Astrocyte (in vitro differentiated cells and primary cell): ENCODE data around the gene ZC3HAV1. TPM values are rescaled to one million over a fixed set of nuclear protein-coding genes. Genes with fewer than 3 reads are reported as not detected.

ENCODE experiments used
- DNase-seq: peaks from one replicate; pipeline ENCODE4 v3.0.0-alpha.2; 2010; ENCODE audit warnings: low read depth
- FAIRE-seq: peaks from 2 replicates; lab custom pipeline; 2011; peaks lifted over from hg19 to GRCh38; lab: Jason Lieb, UNC
- H2AFZ ChIP-seq: 2 replicates; pipeline ENCODE4 v1.6.0; 2012; ENCODE audit warnings: low read depth, low read length, inconsistent platforms
- H3K27ac ChIP-seq: 2 replicates; pipeline ENCODE4 v1.5.1; 2011; ENCODE audit warnings: low read depth, low read length, inconsistent platforms
- H3K27me3 ChIP-seq: 2 replicates; pipeline ENCODE4 v1.6.0; 2011; ENCODE audit warnings: low read length, inconsistent platforms; ENCODE audit not compliant: insufficient read depth
- H3K36me3 ChIP-seq: 2 replicates; pipeline ENCODE4 v1.5.1; 2011; ENCODE audit warnings: low read length, inconsistent platforms; ENCODE audit not compliant: insufficient read depth
- H3K4me1 ChIP-seq: 2 replicates; pipeline ENCODE4 v1.5.1; 2011; ENCODE audit warnings: low read length, inconsistent platforms; ENCODE audit not compliant: insufficient read depth
- H3K4me2 ChIP-seq: 2 replicates; pipeline ENCODE4 v1.6.0; 2012; ENCODE audit warnings: low read length, inconsistent platforms
- H3K4me3 ChIP-seq: 2 replicates; pipeline ENCODE4 v1.5.1; 2011; ENCODE audit warnings: low read depth, mild to moderate bottlenecking, low read length, inconsistent platforms; ENCODE audit not compliant: insufficient read depth
- H3K79me2 ChIP-seq: 2 replicates; pipeline ENCODE4 v1.6.0; 2012; ENCODE audit warnings: mild to moderate bottlenecking, low read length, inconsistent platforms; ENCODE audit not compliant: insufficient read depth
- H3K9ac ChIP-seq: 2 replicates; pipeline ENCODE4 v1.6.0; 2012; ENCODE audit warnings: mild to moderate bottlenecking, low read length, inconsistent platforms
- H3K9me3 ChIP-seq: 2 replicates; pipeline ENCODE4 v1.5.1; 2012; ENCODE audit warnings: low read depth, mild to moderate bottlenecking, low read length, inconsistent platforms; ENCODE audit not compliant: insufficient read depth
- H4K20me1 ChIP-seq: 2 replicates; pipeline ENCODE4 v1.6.0; 2012; ENCODE audit warnings: low read length, inconsistent platforms; ENCODE audit not compliant: insufficient read depth
- H3K27ac Mint-ChIP-seq: one replicate; pipeline ENCODE4 v1.8.0; 2021; ENCODE audit warnings: mild to moderate bottlenecking, mixed read lengths; ENCODE audit not compliant: unreplicated experiment
- H3K27me3 Mint-ChIP-seq: one replicate; pipeline ENCODE4 v1.8.0; 2021; ENCODE audit warnings: low read depth, mixed read lengths; ENCODE audit not compliant: unreplicated experiment
- H3K36me3 Mint-ChIP-seq: one replicate; pipeline ENCODE4 v1.8.0; 2021; ENCODE audit warnings: low read depth, mixed read lengths; ENCODE audit not compliant: unreplicated experiment
- H3K4me1 Mint-ChIP-seq: one replicate; pipeline ENCODE4 v1.8.0; 2021; ENCODE audit warnings: low read depth, mixed read lengths; ENCODE audit not compliant: unreplicated experiment
- H3K4me3 Mint-ChIP-seq: one replicate; pipeline ENCODE4 v1.8.0; 2021; ENCODE audit warnings: mild to moderate bottlenecking, moderate library complexity, mixed read lengths; ENCODE audit not compliant: unreplicated experiment
- H3K9me3 Mint-ChIP-seq: one replicate; pipeline ENCODE4 v1.8.0; 2021; ENCODE audit warnings: mild to moderate bottlenecking, mixed read lengths; ENCODE audit not compliant: unreplicated experiment
- EZH2 ChIP-seq: IDR thresholded peaks from 2 replicates; pipeline ENCODE4 v1.6.1; 2012; ENCODE audit warnings: mild to moderate bottlenecking, low read length, inconsistent platforms; ENCODE audit not compliant: insufficient read depth
- total RNA-seq: library from RNA; stranded (reverse); gene quantifications from 2 replicates; pipeline ENCODE4 v1.2.1, GENCODE V29; 2021
- TF ChIP-seq, protein P1 (sequence below): IDR thresholded peaks from 2 replicates; pipeline ENCODE4 v1.5.1; 2011; ENCODE audit warnings: low read depth, mild to moderate bottlenecking, inconsistent platforms, low read length, moderate library complexity; ENCODE audit not compliant: insufficient read depth

The ZC3HAV1 gene
- total RNA-seq, 1 donor from 2014 or later = 63.8 TPM

DNA sequence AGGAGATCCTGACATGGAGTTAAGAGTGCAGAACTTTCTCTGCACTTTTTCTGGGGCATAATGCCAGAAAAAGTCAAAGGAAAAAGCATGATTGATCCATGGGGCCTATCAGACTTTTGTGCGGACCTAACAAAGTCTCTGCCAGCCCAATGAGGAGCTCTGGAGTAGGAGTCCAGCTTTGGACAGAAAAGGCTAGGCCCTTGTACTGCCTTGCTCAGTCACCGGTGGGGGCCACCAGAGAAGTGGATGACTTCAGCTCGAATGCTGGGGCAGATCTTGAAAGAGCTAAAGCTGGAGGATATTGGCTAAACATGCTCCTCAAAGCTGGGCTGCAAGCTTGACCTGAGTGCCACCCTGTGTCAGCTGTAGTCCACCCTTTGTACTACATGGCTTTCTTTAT is 2.8 kb upstream of the ZC3HAV1 start:
- TF ChIP-seq, protein P1, sequence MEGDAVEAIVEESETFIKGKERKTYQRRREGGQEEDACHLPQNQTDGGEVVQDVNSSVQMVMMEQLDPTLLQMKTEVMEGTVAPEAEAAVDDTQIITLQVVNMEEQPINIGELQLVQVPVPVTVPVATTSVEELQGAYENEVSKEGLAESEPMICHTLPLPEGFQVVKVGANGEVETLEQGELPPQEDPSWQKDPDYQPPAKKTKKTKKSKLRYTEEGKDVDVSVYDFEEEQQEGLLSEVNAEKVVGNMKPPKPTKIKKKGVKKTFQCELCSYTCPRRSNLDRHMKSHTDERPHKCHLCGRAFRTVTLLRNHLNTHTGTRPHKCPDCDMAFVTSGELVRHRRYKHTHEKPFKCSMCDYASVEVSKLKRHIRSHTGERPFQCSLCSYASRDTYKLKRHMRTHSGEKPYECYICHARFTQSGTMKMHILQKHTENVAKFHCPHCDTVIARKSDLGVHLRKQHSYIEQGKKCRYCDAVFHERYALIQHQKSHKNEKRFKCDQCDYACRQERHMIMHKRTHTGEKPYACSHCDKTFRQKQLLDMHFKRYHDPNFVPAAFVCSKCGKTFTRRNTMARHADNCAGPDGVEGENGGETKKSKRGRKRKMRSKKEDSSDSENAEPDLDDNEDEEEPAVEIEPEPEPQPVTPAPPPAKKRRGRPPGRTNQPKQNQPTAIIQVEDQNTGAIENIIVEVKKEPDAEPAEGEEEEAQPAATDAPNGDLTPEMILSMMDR = no peak
- TF ChIP-seq EZH2 = no peak
- no peak overlapping the region for H2AFZ ChIP-seq
- FAIRE-seq = no peak

DNA sequence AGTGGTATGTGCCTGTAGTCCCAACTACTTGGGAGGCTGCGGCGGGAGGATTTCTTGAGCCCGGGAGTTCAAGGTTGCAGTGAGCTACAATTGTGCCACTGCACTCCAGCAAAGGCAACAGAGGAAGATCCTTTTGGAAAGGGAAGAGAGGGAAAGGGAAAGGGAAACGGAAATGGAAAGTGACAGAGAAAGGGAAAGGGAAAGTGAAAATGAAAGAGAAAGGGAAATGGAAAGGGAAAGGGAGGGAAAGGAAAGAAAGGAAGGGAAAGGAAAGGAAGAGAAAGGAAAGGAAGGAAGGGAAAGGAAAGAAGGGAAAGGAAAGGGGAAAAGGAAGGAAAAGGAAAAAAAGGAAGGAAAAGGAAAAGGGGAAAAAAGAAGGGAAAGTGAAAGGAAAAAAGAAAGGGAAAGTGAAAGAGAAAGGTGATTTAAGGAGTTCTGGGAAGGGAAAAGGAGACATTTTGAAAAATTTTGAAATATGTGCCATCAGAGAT is 2.3 kb upstream of the ZC3HAV1 start:
- no peaks in the 10 kb centered on the region for H3K27me3 Mint-ChIP-seq
- no peaks in the 10 kb centered on the region for H3K27me3 ChIP-seq
- peak overlapping the region; percentile 27 for H3K27ac Mint-ChIP-seq
- H3K9me3 ChIP-seq = no peaks in the 10 kb centered on the region
- TF ChIP-seq, protein P1 = no peak
- no peak for TF ChIP-seq EZH2
- DNase-seq (no peak), FAIRE-seq (no peak)
- peaks cover 3% of the 10 kb centered on the region for H3K4me1 Mint-ChIP-seq
- no peak overlapping the region for H3K4me3 Mint-ChIP-seq
- no peaks in the 10 kb centered on the region for H3K36me3 ChIP-seq
- H3K4me2 ChIP-seq = no peak overlapping the region
- no peak overlapping the region for H3K4me3 ChIP-seq
- peaks cover 4% of the 10 kb centered on the region for H4K20me1 ChIP-seq
- H3K9ac ChIP-seq = no peak overlapping the region
- peaks cover 4% of the 10 kb centered on the region for H3K4me1 ChIP-seq
- H3K36me3 Mint-ChIP-seq = peaks cover 7% of the 10 kb centered on the region
- H3K79me2 ChIP-seq = peaks cover 10% of the 10 kb centered on the region
- H2AFZ ChIP-seq = no peak overlapping the region
- H3K9me3 Mint-ChIP-seq = peaks cover 3% of the 10 kb centered on the region
- no peak overlapping the region for H3K27ac ChIP-seq

More for the DNA sequence above, 2.8 kb upstream of the ZC3HAV1 start:
- Histone ChIP-seq H3K36me3 (no peaks in the 10 kb centered on the region), H3K4me3 (no peak overlapping the region), H3K9me3 (no peaks in the 10 kb centered on the region), H3K4me2 (no peak overlapping the region), H3K4me1 (peaks cover 4% of the 10 kb centered on the region), H3K27ac (no peak overlapping the region), H3K79me2 (peaks cover 8% of the 10 kb centered on the region), H4K20me1 (peaks cover 4% of the 10 kb centered on the region), H3K9ac (no peak overlapping the region), H3K27me3 (no peaks in the 10 kb centered on the region)
- Mint-ChIP-seq H3K36me3 (peaks cover 7% of the 10 kb centered on the region), H3K27ac (no peak overlapping the region), H3K4me1 (peaks cover 3% of the 10 kb centered on the region), H3K27me3 (no peaks in the 10 kb centered on the region), H3K9me3 (peaks cover 3% of the 10 kb centered on the region), H3K4me3 (no peak overlapping the region)
- no peak for DNase-seq

GRCh38 chr7:139111147-139111546 is 1.6 kb upstream of the ZC3HAV1 start:
- peaks cover 4% of the 10 kb centered on the region for H4K20me1 ChIP-seq
- FAIRE-seq = no peak
- Mint-ChIP-seq H3K9me3 (peaks cover 3% of the 10 kb centered on the region), H3K36me3 (peaks cover 7% of the 10 kb centered on the region), H3K27ac (no peak overlapping the region), H3K4me1 (peaks cover 3% of the 10 kb centered on the region), H3K4me3 (no peak overlapping the region), H3K27me3 (no peaks in the 10 kb centered on the region)
- no peaks in the 10 kb centered on the region for H3K27me3 ChIP-seq
- H3K4me2 ChIP-seq = no peak overlapping the region
- TF ChIP-seq, protein P1 = no peak
- no peak for TF ChIP-seq EZH2
- DNase-seq = no peak
- no peak overlapping the region for H3K27ac ChIP-seq
- peaks cover 4% of the 10 kb centered on the region for H3K4me1 ChIP-seq
- peaks cover 10% of the 10 kb centered on the region for H3K79me2 ChIP-seq
- no peak overlapping the region for H3K9ac ChIP-seq
- no peaks in the 10 kb centered on the region for H3K36me3 ChIP-seq
- H3K4me3 ChIP-seq = no peak overlapping the region
- no peak overlapping the region for H2AFZ ChIP-seq
- no peaks in the 10 kb centered on the region for H3K9me3 ChIP-seq
